Peyer's patch (tissue), 4 donors: ENCODE results near the gene RGS3.

ENCODE experiments used
- CTCF ChIP-seq, 6 experiments: fragments of 450-650 bp in 4 of 6; fragments of 200-600 bp in 2 of 6; sonication (generic) in 1 of 6; IDR thresholded peaks; one replicate each; pipeline ENCODE4 v1.5.1; 2017 to 2019; ENCODE audit warnings: antibody characterized with exemption in 6 of 6, mild to moderate bottlenecking in 3 of 6, moderate library complexity in 1 of 6
- POLR2A ChIP-seq, 2 donors: fragments of 450-650 bp; IDR thresholded peaks; one replicate each; pipeline ENCODE4 v1.5.1; 2017; ENCODE audit warnings: antibody characterized with exemption in 2 of 2, mild to moderate bottlenecking in 2 of 2, moderate library complexity in 2 of 2

- TF ChIP-seq CTCF (IDR thresholded peaks at IDR 0.05) (peak; percentile 24 to 80 (median 76)), POLR2A (IDR thresholded peaks at IDR 0.05) (no peak)
These were observed 127.7 kb downstream of the RGS3 start for GRCh38 chr9:113590991-113591898.
